HG03135 (cell line): ENCODE measurements around the gene ANP32B.
A peak's percentile ranks its signal among the peaks of the same experiment; 100 is the strongest.
"Not testable (repeated sequence)": the region's sequence is repeated elsewhere in the genome, so short reads cannot be mapped to it uniquely, and the experiment has no call there.

Experiments
- ATAC-seq: cut with Tn5 transposase; IDR thresholded peaks from one replicate; pipeline ENCODE4 v1.9.1; 2021; ENCODE audit warnings: mild to moderate bottlenecking, moderate library complexity; ENCODE audit not compliant: unreplicated experiment

The ANP32B gene

GRCh38 chr9:97982683-97983588, at the start of gene ANP32B:
Gene ANP32B, plus strand, starts transcription at chr9:97983341. Its CDS starts 215 bp downstream, at chr9:97983556.
- peak; percentile 63 for ATAC-seq

- ATAC-seq = no peak
These were observed 48.6 kb upstream of the ANP32B start for GRCh38 chr9:97934321-97935115.

- no peak for ATAC-seq
These were observed 47.9 kb upstream of the ANP32B start for GRCh38 chr9:97935276-97935675.

- no peak for ATAC-seq
These were observed 46.1 kb upstream of the ANP32B start for GRCh38 chr9:97936998-97937397.

- ATAC-seq = no peak
These were observed 45.0 kb upstream of the ANP32B start, which contains the start of gene HEMGN for GRCh38 chr9:97938081-97938644. Gene HEMGN, minus strand, starts transcription at chr9:97938172. Its CDS starts 36 bp downstream, at chr9:97938136.

- ATAC-seq = no peak
These were observed 42.9 kb upstream of the ANP32B start for GRCh38 chr9:97940233-97940632.

- no peak for ATAC-seq
These were observed 42.4 kb upstream of the ANP32B start for GRCh38 chr9:97940741-97941140.

GRCh38 chr9:97941323-97941722, 41.8 kb upstream of the ANP32B start:
- ATAC-seq = no peak

GRCh38 chr9:97943308-97943855, 39.8 kb upstream of the ANP32B start:
- ATAC-seq = no peak

- no peak for ATAC-seq
These were observed 38.5 kb upstream of the ANP32B start for GRCh38 chr9:97944612-97945011.

GRCh38 chr9:97945470-97945869, 37.7 kb upstream of the ANP32B start:
- ATAC-seq = not testable (repeated sequence)

GRCh38 chr9:97947094-97947493, 36.0 kb upstream of the ANP32B start:
- ATAC-seq = not testable (repeated sequence)

- not testable (repeated sequence) for ATAC-seq
These were observed 32.3 kb upstream of the ANP32B start for GRCh38 chr9:97950873-97951272.

GRCh38 chr9:97954550-97954989, 28.6 kb upstream of the ANP32B start:
- no peak for ATAC-seq

- no peak for ATAC-seq
These were observed 26.8 kb upstream of the ANP32B start for GRCh38 chr9:97956331-97956730.

- no peak for ATAC-seq
These were observed 24.2 kb upstream of the ANP32B start for GRCh38 chr9:97958812-97959511.

- ATAC-seq = no peak
These were observed 23.6 kb upstream of the ANP32B start for GRCh38 chr9:97959585-97959984.

GRCh38 chr9:97960678-97961328, 22.3 kb upstream of the ANP32B start:
- ATAC-seq = not testable (repeated sequence)

GRCh38 chr9:97961361-97961760, 21.8 kb upstream of the ANP32B start:
- ATAC-seq = no peak

GRCh38 chr9:97962136-97962535, 21.0 kb upstream of the ANP32B start:
- ATAC-seq = no peak
